Measurements from ENCODE around the gene RGP1. TPM values are rescaled to one million over a fixed set of nuclear protein-coding genes. Genes with fewer than 3 reads are reported as not detected.
A peak's percentile ranks its signal among the peaks of the same experiment; 100 is the strongest.

Gene RGP1
- polyA plus RNA-seq, 3 donors = 2.3 to 9.0 (median 3.3) TPM

DNA sequence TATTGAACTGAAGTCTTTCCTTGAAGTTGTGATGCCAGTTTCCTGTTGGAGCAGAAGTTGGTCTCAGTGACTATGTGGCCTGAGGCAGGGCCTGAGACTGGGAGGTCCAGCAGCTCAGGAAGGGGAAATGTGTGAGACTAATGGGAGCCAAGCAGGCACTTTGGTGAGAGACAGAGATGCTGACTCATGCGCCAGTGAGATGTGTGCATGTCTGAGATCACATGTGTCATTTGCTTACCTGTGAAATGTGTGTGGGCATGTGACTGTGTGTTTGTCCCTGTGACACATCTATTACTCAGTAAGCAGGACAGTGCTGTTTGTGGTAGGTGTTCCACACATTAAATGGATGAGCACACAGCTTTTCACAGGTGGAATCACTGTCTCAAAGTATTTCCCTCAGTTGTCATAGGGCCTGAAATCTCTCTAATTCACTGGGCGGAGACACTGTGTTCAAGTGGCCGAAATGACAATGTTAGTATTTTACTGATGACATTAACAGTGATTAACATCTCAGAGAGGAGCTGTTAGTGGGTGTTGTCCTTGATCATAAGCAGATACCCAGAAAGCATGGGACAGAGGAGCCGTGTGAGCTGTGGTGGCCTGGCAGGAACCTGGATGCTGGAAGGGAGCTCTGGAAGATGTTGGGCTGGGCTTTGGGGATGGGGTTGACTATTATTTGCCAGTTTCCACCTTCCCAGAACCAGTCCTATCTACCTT is 49.7 kb downstream of the RGP1 start:
- H3K27ac Mint-ChIP-seq = peak overlapping the region in 1 of 7 donors; percentile 51
- H3K4me3 Mint-ChIP-seq = no peak overlapping the region
- Histone ChIP-seq H3K9ac (ENCODE audit: insufficient read depth, low read length, poor library complexity, severe bottlenecking) (no peak overlapping the region), H3K27ac (ENCODE audit: low read depth in 1 of 2, low read length in 2 of 2) (no peak overlapping the region), H3K4me2 (replicated peaks; ENCODE audit: extremely low read depth, low read length, poor library complexity, severe bottlenecking) (no peak overlapping the region), H3K4me3 (replicated peaks in 1 of 3; ENCODE audit: low read depth in 2 of 3, low read length in 3 of 3) (no peak overlapping the region), H3K9me3 (replicated peaks in 1 of 2; ENCODE audit: control insufficient read depth in 1 of 2, insufficient read depth in 1 of 2, low read length in 2 of 2) (no peaks in the 10 kb centered on the region), H3K4me1 (ENCODE audit: control insufficient read depth in 1 of 2, insufficient read depth in 2 of 2, low read length in 2 of 2) (no peaks in the 10 kb centered on the region), H3K36me3 (replicated peaks in 1 of 2; ENCODE audit: control insufficient read depth in 1 of 2, insufficient read depth in 2 of 2, low read length in 2 of 2) (no peaks in the 10 kb centered on the region), H2AFZ (ENCODE audit: insufficient read depth, low read depth, low read length, poor library complexity, severe bottlenecking) (no peak overlapping the region), H3K79me2 (ENCODE audit: insufficient read depth, low read length) (no peaks in the 10 kb centered on the region), H4K20me1 (ENCODE audit: insufficient read depth, low read length) (no peaks in the 10 kb centered on the region), H3K27me3 (ENCODE audit: control insufficient read depth in 2 of 2, insufficient read depth in 2 of 2, low read length in 2 of 2) (no peaks in the 10 kb centered on the region)
- H3K4me1 Mint-ChIP-seq = peaks cover 6% of the 10 kb centered on the region
- H3K9me3 Mint-ChIP-seq = no peaks in the 10 kb centered on the region
- WGBS (ENCODE audit: insufficient coverage) = 81% methylated on average over 3 of the region's 4 CpGs
- peak in 1 of 3 donors; percentile 35 for DNase-seq
- no peaks in the 10 kb centered on the region for H3K36me3 Mint-ChIP-seq
- intact Hi-C loops (cut with micrococcal nuclease) = no loop called here
- TF ChIP-seq, protein P1, sequence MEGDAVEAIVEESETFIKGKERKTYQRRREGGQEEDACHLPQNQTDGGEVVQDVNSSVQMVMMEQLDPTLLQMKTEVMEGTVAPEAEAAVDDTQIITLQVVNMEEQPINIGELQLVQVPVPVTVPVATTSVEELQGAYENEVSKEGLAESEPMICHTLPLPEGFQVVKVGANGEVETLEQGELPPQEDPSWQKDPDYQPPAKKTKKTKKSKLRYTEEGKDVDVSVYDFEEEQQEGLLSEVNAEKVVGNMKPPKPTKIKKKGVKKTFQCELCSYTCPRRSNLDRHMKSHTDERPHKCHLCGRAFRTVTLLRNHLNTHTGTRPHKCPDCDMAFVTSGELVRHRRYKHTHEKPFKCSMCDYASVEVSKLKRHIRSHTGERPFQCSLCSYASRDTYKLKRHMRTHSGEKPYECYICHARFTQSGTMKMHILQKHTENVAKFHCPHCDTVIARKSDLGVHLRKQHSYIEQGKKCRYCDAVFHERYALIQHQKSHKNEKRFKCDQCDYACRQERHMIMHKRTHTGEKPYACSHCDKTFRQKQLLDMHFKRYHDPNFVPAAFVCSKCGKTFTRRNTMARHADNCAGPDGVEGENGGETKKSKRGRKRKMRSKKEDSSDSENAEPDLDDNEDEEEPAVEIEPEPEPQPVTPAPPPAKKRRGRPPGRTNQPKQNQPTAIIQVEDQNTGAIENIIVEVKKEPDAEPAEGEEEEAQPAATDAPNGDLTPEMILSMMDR (IDR thresholded peaks at IDR 0.05) = no peak
- H3K27me3 Mint-ChIP-seq (ENCODE audit: low read depth in 3 of 3) = peaks cover 2 to 6% (median 3%) of the 10 kb centered on the region in 3 donors

DNA sequence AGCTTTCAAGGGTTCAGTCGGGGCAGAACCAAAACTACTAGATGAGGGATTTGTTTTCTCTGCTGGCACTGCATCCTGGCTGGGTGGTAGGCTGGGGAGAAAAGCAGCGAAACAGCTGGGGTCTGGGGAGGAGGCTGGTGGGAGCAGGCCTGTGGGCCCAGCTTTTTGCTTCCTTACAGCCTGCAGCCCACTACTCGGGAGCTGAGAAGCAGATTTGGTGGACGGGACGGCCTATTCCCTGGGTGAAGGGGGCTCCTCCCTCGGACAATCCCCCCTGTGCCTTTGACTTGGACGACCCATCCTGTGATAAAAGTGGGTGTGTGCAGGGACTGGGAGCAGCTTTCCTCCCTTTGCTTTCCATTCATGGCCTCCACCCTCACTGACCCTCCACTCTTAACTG is 51.4 kb downstream of the RGP1 start:
- H3K9ac ChIP-seq (ENCODE audit: insufficient read depth, low read length, poor library complexity, severe bottlenecking) = no peak overlapping the region
- no peaks in the 10 kb centered on the region for H3K27me3 ChIP-seq (ENCODE audit: control insufficient read depth in 2 of 2, insufficient read depth in 2 of 2, low read length in 2 of 2)
- no peaks in the 10 kb centered on the region for H3K9me3 Mint-ChIP-seq
- DNase-seq = no peak
- H3K4me1 ChIP-seq (ENCODE audit: control insufficient read depth in 1 of 2, insufficient read depth in 2 of 2, low read length in 2 of 2) = no peaks in the 10 kb centered on the region
- no peak overlapping the region for H3K27ac ChIP-seq (ENCODE audit: low read depth in 1 of 2, low read length in 2 of 2)
- H3K4me3 ChIP-seq (replicated peaks in 1 of 3; ENCODE audit: low read depth in 2 of 3, low read length in 3 of 3) = no peak overlapping the region
- intact Hi-C loops (cut with micrococcal nuclease) = no loop called here
- H3K4me1 Mint-ChIP-seq = peaks cover 3% of the 10 kb centered on the region
- TF ChIP-seq, protein P1 (IDR thresholded peaks at IDR 0.05) = no peak
- no peaks in the 10 kb centered on the region for H3K36me3 Mint-ChIP-seq
- H3K79me2 ChIP-seq (ENCODE audit: insufficient read depth, low read length) = no peaks in the 10 kb centered on the region
- no peaks in the 10 kb centered on the region for H4K20me1 ChIP-seq (ENCODE audit: insufficient read depth, low read length)
- no peaks in the 10 kb centered on the region for H3K9me3 ChIP-seq (replicated peaks in 1 of 2; ENCODE audit: control insufficient read depth in 1 of 2, insufficient read depth in 1 of 2, low read length in 2 of 2)
- H3K27me3 Mint-ChIP-seq (ENCODE audit: low read depth in 3 of 3) = peaks cover 2 to 8% (median 3%) of the 10 kb centered on the region in 3 donors
- no peak overlapping the region for H2AFZ ChIP-seq (ENCODE audit: insufficient read depth, low read depth, low read length, poor library complexity, severe bottlenecking)
- H3K27ac Mint-ChIP-seq = no peak overlapping the region
- no peak overlapping the region for H3K4me2 ChIP-seq (replicated peaks; ENCODE audit: extremely low read depth, low read length, poor library complexity, severe bottlenecking)
- no peaks in the 10 kb centered on the region for H3K36me3 ChIP-seq (replicated peaks in 1 of 2; ENCODE audit: control insufficient read depth in 1 of 2, insufficient read depth in 2 of 2, low read length in 2 of 2)
- 100% methylated on average over 2 of the region's 7 CpGs for WGBS (ENCODE audit: insufficient coverage)
- H3K4me3 Mint-ChIP-seq = no peak overlapping the region

Measured in CD14-positive monocyte (primary cell).